ENCODE measurements around the gene MS4A8. TPM values are rescaled to one million over a fixed set of nuclear protein-coding genes. Genes with fewer than 3 reads are reported as not detected.
"Not testable (repeated sequence)": the region's sequence is repeated elsewhere in the genome, so short reads cannot be mapped to it uniquely, and the experiment has no call there.

MS4A8 gene
- total RNA-seq, 1 experiment from 2014 or later, result not detected

DNA sequence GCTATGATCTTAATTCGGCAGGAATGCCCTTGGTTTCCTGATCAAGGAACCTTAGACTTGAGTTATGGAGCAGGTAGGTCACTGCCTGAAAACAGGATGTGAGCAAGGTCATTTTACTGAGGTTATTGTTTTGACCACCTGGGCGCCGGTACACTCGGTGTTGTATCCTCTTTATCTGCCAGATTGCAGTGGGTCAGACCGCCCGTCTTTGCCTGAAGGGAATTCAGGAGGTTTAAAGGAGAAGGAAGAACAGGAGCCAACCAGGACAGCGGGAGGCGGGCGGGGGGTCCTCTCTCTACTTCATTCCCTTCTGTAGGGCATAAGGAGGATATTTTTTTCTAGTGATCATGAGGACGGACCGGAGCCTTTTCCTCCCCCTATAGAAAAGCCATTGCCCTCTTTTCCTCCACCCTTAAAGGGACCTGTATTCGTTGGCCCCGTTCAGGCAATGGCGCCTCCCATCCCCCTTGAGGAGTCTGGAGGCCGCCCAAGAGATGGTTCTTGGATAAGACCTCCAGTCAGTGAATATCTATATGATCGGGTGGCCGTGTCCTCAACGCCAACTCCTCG lies 57.9 kb downstream of the MS4A8 start:
- no peak overlapping the region for H2BK120ac ChIP-seq (ENCODE audit: low read depth, low read length, poor library complexity, severe bottlenecking)

GRCh38 chr11:60758671-60759070 lies 59.3 kb downstream of the MS4A8 start:
- WGBS (ENCODE audit: extremely low coverage, insufficient read length, low lambda C conversion rate), result no CpG with 5 or more reads among the region's 4 CpGs
- DNase-seq; H3K27me3 Mint-ChIP-seq (ENCODE audit: low read depth): not testable (repeated sequence)

More for the DNA sequence above, 57.9 kb downstream of the MS4A8 start:
- Histone ChIP-seq H3K4ac (ENCODE audit: low read depth, low read length) (no peak overlapping the region), H4K8ac (replicated peaks; ENCODE audit: insufficient read length, low read depth, low read length) (no peak overlapping the region), H4K20me1 (ENCODE audit: control insufficient read depth, insufficient read depth, insufficient read length) (no peaks in the 10 kb centered on the region), H4K91ac (ENCODE audit: insufficient read length, low read depth, low read length) (no peak overlapping the region), H2BK15ac (ENCODE audit: low read depth, low read length) (no peak overlapping the region), H3K14ac (ENCODE audit: insufficient read depth, low read length) (no peak overlapping the region), H2BK5ac (ENCODE audit: insufficient read length, low read length) (no peak overlapping the region), H3K23ac (ENCODE audit: insufficient read length, low read depth, low read length) (no peak overlapping the region), H3K18ac (ENCODE audit: insufficient read length, low read depth, low read length) (no peak overlapping the region), H3K56ac (ENCODE audit: insufficient read length, low read depth, low read length) (no peak overlapping the region), H3K79me2 (ENCODE audit: insufficient read depth, low read length) (no peaks in the 10 kb centered on the region), H3K27ac (ENCODE audit: insufficient read length, low read depth, low read length) (no peak overlapping the region), H4K5ac (ENCODE audit: insufficient read length, low read depth, low read length) (no peak overlapping the region), H2BK20ac (ENCODE audit: low read depth, low read length, poor library complexity, severe bottlenecking) (no peak overlapping the region), H3K4me2 (ENCODE audit: insufficient read depth, insufficient read length, low read length) (no peak overlapping the region), H2AK5ac (ENCODE audit: insufficient read length, low read length) (no peak overlapping the region), H3K9ac (ENCODE audit: extremely low read depth, insufficient read length, low read length) (no peak overlapping the region), H3K9me3 (ENCODE audit: control insufficient read depth, low read depth, low read length) (no peaks in the 10 kb centered on the region), H2BK12ac (ENCODE audit: insufficient read length, low read depth, low read length) (no peak overlapping the region), H3K4me1 (ENCODE audit: insufficient read depth, low read length) (no peaks in the 10 kb centered on the region), H3K23me2 (ENCODE audit: insufficient read length, low read depth, low read length, poor library complexity, severe bottlenecking) (no peaks in the 10 kb centered on the region), H3T11ph (ENCODE audit: low read length) (no peak overlapping the region), H3K27me3 (ENCODE audit: insufficient read depth, low read length) (no peaks in the 10 kb centered on the region; the same call in none of the 2 replicates), H2AFZ (ENCODE audit: low read length) (no peak overlapping the region), H3K79me1 (ENCODE audit: insufficient read depth, low read depth, low read length, poor library complexity, severe bottlenecking) (no peaks in the 10 kb centered on the region)
- H3K27ac Mint-ChIP-seq, result no peak overlapping the region
- WGBS (ENCODE audit: extremely low coverage, insufficient read length, low lambda C conversion rate), result no CpG with 5 or more reads among the region's 19 CpGs
- H3K4me3 Mint-ChIP-seq, result no peak overlapping the region
- TF ChIP-seq, protein P1, sequence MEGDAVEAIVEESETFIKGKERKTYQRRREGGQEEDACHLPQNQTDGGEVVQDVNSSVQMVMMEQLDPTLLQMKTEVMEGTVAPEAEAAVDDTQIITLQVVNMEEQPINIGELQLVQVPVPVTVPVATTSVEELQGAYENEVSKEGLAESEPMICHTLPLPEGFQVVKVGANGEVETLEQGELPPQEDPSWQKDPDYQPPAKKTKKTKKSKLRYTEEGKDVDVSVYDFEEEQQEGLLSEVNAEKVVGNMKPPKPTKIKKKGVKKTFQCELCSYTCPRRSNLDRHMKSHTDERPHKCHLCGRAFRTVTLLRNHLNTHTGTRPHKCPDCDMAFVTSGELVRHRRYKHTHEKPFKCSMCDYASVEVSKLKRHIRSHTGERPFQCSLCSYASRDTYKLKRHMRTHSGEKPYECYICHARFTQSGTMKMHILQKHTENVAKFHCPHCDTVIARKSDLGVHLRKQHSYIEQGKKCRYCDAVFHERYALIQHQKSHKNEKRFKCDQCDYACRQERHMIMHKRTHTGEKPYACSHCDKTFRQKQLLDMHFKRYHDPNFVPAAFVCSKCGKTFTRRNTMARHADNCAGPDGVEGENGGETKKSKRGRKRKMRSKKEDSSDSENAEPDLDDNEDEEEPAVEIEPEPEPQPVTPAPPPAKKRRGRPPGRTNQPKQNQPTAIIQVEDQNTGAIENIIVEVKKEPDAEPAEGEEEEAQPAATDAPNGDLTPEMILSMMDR (conservative IDR thresholded peaks at IDR 0.05), result no peak
- peaks cover 0 to 3% of the 10 kb centered on the region in 2 experiments; a peak in 1 of 4 replicates for H3K4me1 Mint-ChIP-seq
- peaks cover 3 to 6% of the 10 kb centered on the region in 2 experiments; a peak in 3 of 5 replicates for H3K9me3 Mint-ChIP-seq
- no peak for DNase-seq
- peaks cover 6% of the 10 kb centered on the region; the same call in 1 of the 2 replicates for H3K27me3 Mint-ChIP-seq (ENCODE audit: low read depth)
- H3K36me3 Mint-ChIP-seq (ENCODE audit: insufficient read depth in 1 of 3, low read depth in 3 of 3), result peaks cover 0 to 8% (median 0%) of the 10 kb centered on the region in 3 experiments; a peak in 2 of 7 replicates

More at GRCh38 chr11:60758671-60759070, 59.3 kb downstream of the MS4A8 start:
- not testable (repeated sequence) for H2BK12ac ChIP-seq (ENCODE audit: insufficient read length, low read depth, low read length); H3K18ac ChIP-seq (ENCODE audit: insufficient read length, low read depth, low read length); H3K56ac ChIP-seq (ENCODE audit: insufficient read length, low read depth, low read length); H3K79me1 ChIP-seq (ENCODE audit: insufficient read depth, low read depth, low read length, poor library complexity, severe bottlenecking); H4K91ac ChIP-seq (ENCODE audit: insufficient read length, low read depth, low read length); H3K4me3 Mint-ChIP-seq; H2BK5ac ChIP-seq (ENCODE audit: insufficient read length, low read length); H2AFZ ChIP-seq (ENCODE audit: low read length); H3T11ph ChIP-seq (ENCODE audit: low read length); H3K9me3 ChIP-seq (ENCODE audit: control insufficient read depth, low read depth, low read length); H3K9me3 Mint-ChIP-seq; H2BK20ac ChIP-seq (ENCODE audit: low read depth, low read length, poor library complexity, severe bottlenecking); H2AK5ac ChIP-seq (ENCODE audit: insufficient read length, low read length); H3K4me2 ChIP-seq (ENCODE audit: insufficient read depth, insufficient read length, low read length); H3K4ac ChIP-seq (ENCODE audit: low read depth, low read length); H3K9ac ChIP-seq (ENCODE audit: extremely low read depth, insufficient read length, low read length); H3K4me1 ChIP-seq (ENCODE audit: insufficient read depth, low read length); H3K27ac ChIP-seq (ENCODE audit: insufficient read length, low read depth, low read length); H3K27me3 ChIP-seq (ENCODE audit: insufficient read depth, low read length); H3K4me1 Mint-ChIP-seq; H3K79me2 ChIP-seq (ENCODE audit: insufficient read depth, low read length); H3K23me2 ChIP-seq (ENCODE audit: insufficient read length, low read depth, low read length, poor library complexity, severe bottlenecking); H3K27ac Mint-ChIP-seq; H3K23ac ChIP-seq (ENCODE audit: insufficient read length, low read depth, low read length); H2BK15ac ChIP-seq (ENCODE audit: low read depth, low read length); H4K5ac ChIP-seq (ENCODE audit: insufficient read length, low read depth, low read length); H3K36me3 Mint-ChIP-seq (ENCODE audit: insufficient read depth in 1 of 3, low read depth in 3 of 3); H2BK120ac ChIP-seq (ENCODE audit: low read depth, low read length, poor library complexity, severe bottlenecking); H3K14ac ChIP-seq (ENCODE audit: insufficient read depth, low read length); H4K8ac ChIP-seq (replicated peaks; ENCODE audit: insufficient read length, low read depth, low read length); H4K20me1 ChIP-seq (ENCODE audit: control insufficient read depth, insufficient read depth, insufficient read length)
